ENCODE results near the gene XDH.

The XDH gene

DNA sequence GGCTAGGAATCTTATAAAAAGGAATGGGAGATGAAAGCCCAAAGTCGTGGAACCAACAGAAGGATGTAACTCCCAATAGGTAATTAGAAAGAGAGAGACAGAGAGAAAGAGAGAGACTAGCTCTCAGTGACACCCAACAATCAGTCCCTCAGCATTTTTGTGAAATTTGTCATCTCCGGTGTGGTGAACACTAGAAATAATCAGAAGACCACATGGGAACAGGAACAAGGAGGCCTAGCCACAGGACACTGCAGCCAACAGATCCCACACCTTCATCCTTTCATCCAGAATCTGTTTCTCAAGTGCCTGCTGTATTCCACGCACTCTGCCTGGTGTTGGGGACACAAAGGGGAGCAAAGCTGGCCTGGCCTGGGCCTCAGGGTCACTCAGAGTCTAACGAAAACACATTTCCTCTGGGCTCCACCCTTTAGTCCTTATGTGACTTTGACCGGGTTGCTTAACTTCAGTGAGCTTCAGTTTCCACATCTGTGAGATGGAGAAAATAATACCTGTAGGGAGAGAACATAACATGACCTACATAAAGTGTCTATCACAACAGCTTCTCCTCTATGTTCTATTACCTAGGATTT lies 127.5 kb downstream of the XDH start:
- no peaks in the 10 kb centered on the region for H3K4me1 ChIP-seq (ENCODE audit: insufficient read depth, low read length)
- no peaks in the 10 kb centered on the region for H3K36me3 ChIP-seq (ENCODE audit: insufficient read depth, low read length)
- no peaks in the 10 kb centered on the region for H3K9me3 ChIP-seq (ENCODE audit: control insufficient read depth, insufficient read depth, low read length)
- H3K9ac ChIP-seq (ENCODE audit: low read depth, low read length): no peak overlapping the region

DNA sequence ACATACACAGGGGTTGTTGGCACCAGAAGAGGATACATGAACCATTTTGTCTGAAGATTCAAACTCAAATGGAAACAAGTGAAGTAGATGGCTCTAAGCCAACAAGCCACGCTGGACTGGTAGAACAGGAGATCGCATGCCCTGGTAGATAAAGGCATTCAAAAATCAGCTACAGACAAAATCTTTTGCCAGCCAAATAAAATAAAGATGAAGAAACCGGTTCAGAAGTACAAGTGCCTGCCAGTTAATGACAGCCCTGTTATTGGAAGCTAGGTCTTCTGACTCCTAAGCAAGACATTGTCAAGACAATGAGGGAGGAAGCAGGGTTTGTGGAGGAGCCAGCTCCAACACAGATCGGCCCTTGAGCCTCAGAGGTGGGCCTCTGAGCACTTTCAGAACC lies 128.3 kb downstream of the XDH start:
- H3K9me3 ChIP-seq (ENCODE audit: control insufficient read depth, insufficient read depth, low read length): no peaks in the 10 kb centered on the region
- H3K4me1 ChIP-seq (ENCODE audit: insufficient read depth, low read length): no peaks in the 10 kb centered on the region
- H3K36me3 ChIP-seq (ENCODE audit: insufficient read depth, low read length): no peaks in the 10 kb centered on the region
- H3K9ac ChIP-seq (ENCODE audit: low read depth, low read length): no peak overlapping the region

All from ES-I3 (cell line).